HFFc6 (cell line): ENCODE measurements around the gene PRKAA2. TPM values are rescaled to one million over a fixed set of nuclear protein-coding genes. Genes with fewer than 3 reads are reported as not detected.

ENCODE experiments used
- DNase-seq: peaks from one replicate; pipeline ENCODE4 v3.0.0-alpha.2; 2018
- H3K27ac Mint-ChIP-seq: 2 replicates; pipeline ENCODE4 v1.8.0; 2020; ENCODE audit warnings: mild to moderate bottlenecking, mixed read lengths
- H3K27me3 Mint-ChIP-seq: 2 replicates; pipeline ENCODE4 v1.8.0; 2021; ENCODE audit warnings: mild to moderate bottlenecking, moderate library complexity, mixed read lengths; ENCODE audit not compliant: insufficient read depth
- H3K36me3 Mint-ChIP-seq: 2 replicates; pipeline ENCODE4 v1.8.0; 2021; ENCODE audit warnings: low read depth, mixed read lengths
- H3K4me1 Mint-ChIP-seq: 2 replicates; pipeline ENCODE4 v1.8.0; 2020; ENCODE audit warnings: low read depth, mixed read lengths
- H3K4me3 Mint-ChIP-seq: 2 replicates; pipeline ENCODE4 v1.8.0; 2020; ENCODE audit warnings: mild to moderate bottlenecking, moderate library complexity, mixed read lengths
- H3K9me3 Mint-ChIP-seq: 2 replicates; pipeline ENCODE4 v1.8.0; 2020; ENCODE audit warnings: mild to moderate bottlenecking, mixed read lengths
- CTCF ChIP-seq: fragments of 200-600 bp; sonication (generic); IDR thresholded peaks from 2 replicates; pipeline ENCODE4 v1.5.0; 2021; ENCODE audit warnings: antibody characterized with exemption, mild to moderate bottlenecking
- total RNA-seq, 6 experiments: library from RNA; stranded (reverse); fragmentation: NEBNext Ultra II Directional; extraction: Animal tissue kit (Norgen Biotek cat#: 25700); gene quantifications; 2 replicates in 1 of 6; 3 replicates in 5 of 6; pipeline ENCODE4 v1.2.3, GENCODE V29; 2021

Gene PRKAA2
- total RNA-seq, 6 experiments from 2014 or later, result 0.05 to 0.62 (median 0.06) TPM

GRCh38 chr1:56676571-56677035 lies 31.5 kb downstream of the PRKAA2 start:
- no peak for TF ChIP-seq CTCF
- peaks cover 8% of the 10 kb centered on the region; the same call in 1 of the 2 replicates for H3K4me1 Mint-ChIP-seq
- H3K4me3 Mint-ChIP-seq, result no peak overlapping the region
- H3K27ac Mint-ChIP-seq, result no peak overlapping the region
- no peaks in the 10 kb centered on the region; the same call in 1 of the 2 replicates for H3K27me3 Mint-ChIP-seq
- H3K9me3 Mint-ChIP-seq, result no peaks in the 10 kb centered on the region; the same call in 1 of the 2 replicates
- DNase-seq, result peak; percentile 74
- H3K36me3 Mint-ChIP-seq, result no peaks in the 10 kb centered on the region

DNA sequence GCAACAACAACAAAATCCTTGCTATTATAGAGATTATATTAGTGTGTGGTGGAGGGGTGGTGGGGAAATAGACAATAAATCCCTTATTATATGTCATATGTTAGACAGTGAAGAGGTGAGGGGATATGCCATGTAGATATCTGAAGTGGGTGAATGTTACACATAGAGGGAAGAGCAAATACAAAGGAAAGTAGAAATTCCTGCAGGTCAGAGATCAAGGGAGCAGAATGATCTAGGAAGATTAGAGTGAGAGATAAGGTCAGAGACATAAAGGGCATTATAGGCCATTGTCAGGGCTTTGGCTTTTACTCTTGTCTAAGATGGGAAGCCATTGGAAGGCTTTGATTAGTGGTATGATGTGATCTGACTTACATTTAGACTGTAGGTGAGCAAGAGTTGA lies 38.5 kb downstream of the PRKAA2 start:
- no peak for DNase-seq
- TF ChIP-seq CTCF, result no peak
- Mint-ChIP-seq H3K27ac (no peak overlapping the region), H3K9me3 (no peaks in the 10 kb centered on the region), H3K36me3 (no peaks in the 10 kb centered on the region), H3K27me3 (no peaks in the 10 kb centered on the region), H3K4me3 (no peak overlapping the region), H3K4me1 (peaks cover 10% of the 10 kb centered on the region)

- no peaks in the 10 kb centered on the region for H3K27me3 Mint-ChIP-seq
- H3K9me3 Mint-ChIP-seq, result no peaks in the 10 kb centered on the region
- DNase-seq, result peak; percentile 17
- peak overlapping the region; percentile 27; the same call in 1 of the 2 replicates for H3K27ac Mint-ChIP-seq
- no peak for TF ChIP-seq CTCF
- H3K4me3 Mint-ChIP-seq, result no peak overlapping the region
- H3K36me3 Mint-ChIP-seq, result no peaks in the 10 kb centered on the region
- H3K4me1 Mint-ChIP-seq, result peaks cover 14% of the 10 kb centered on the region
These were observed 41.1 kb downstream of the PRKAA2 start for GRCh38 chr1:56686169-56686568.

- no peak overlapping the region; the same call in 1 of the 2 replicates for H3K27ac Mint-ChIP-seq
- DNase-seq, result peak; percentile 57
- no peaks in the 10 kb centered on the region for H3K9me3 Mint-ChIP-seq
- no peak for TF ChIP-seq CTCF
- H3K36me3 Mint-ChIP-seq, result no peaks in the 10 kb centered on the region
- H3K4me1 Mint-ChIP-seq, result peaks cover 14% of the 10 kb centered on the region
- no peaks in the 10 kb centered on the region for H3K27me3 Mint-ChIP-seq
- H3K4me3 Mint-ChIP-seq, result no peak overlapping the region
These were observed 43.5 kb downstream of the PRKAA2 start for GRCh38 chr1:56688522-56689026.

DNA sequence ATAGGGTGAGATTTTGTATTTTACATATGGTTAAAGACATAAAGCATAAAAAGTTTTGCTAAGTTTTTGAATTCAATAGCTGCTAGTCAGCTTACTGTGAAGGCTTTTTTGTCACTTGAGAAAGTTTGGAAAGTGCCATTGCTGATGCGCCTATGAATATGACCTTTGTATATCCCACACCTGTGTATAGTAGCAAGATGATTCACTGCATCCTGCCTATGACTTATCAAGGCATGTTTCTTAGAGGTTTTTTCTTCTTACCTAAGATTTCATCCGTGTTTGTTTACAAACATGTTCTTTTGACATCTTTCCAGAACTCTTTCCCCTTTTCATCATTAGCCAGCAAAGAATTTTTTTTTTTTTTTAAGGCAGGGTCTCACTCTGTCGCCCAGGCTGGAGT lies 51.5 kb downstream of the PRKAA2 start:
- DNase-seq, result no peak
- H3K4me3 Mint-ChIP-seq, result no peak overlapping the region
- H3K4me1 Mint-ChIP-seq, result no peaks in the 10 kb centered on the region
- H3K27me3 Mint-ChIP-seq, result peaks cover 2% of the 10 kb centered on the region; the same call in 1 of the 2 replicates
- H3K36me3 Mint-ChIP-seq, result no peaks in the 10 kb centered on the region
- no peaks in the 10 kb centered on the region for H3K9me3 Mint-ChIP-seq
- no peak for TF ChIP-seq CTCF
- H3K27ac Mint-ChIP-seq, result no peak overlapping the region
